Measurements from ENCODE around the gene ARL2BP. TPM values are rescaled to one million over a fixed set of nuclear protein-coding genes. Genes with fewer than 3 reads are reported as not detected.

The ARL2BP gene
- total and polyA plus RNA-seq, 2 donors from 2014 or later = 53.9 to 61.5 TPM

- Histone ChIP-seq H3K27ac (ENCODE audit: low read depth in 2 of 2, low read length in 2 of 2) (no peak overlapping the region), H3K9me3 (ENCODE audit: control insufficient read depth in 2 of 3, insufficient read depth in 1 of 3, low read length in 3 of 3) (no peaks in the 10 kb centered on the region), H3K36me3 (ENCODE audit: control insufficient read depth in 2 of 3, insufficient read depth in 3 of 3, low read length in 3 of 3) (peaks cover 7 to 52% (median 29%) of the 10 kb centered on the region in 3 donors), H3K4me3 (ENCODE audit: low read length in 3 of 3) (no peak overlapping the region), H3K27me3 (ENCODE audit: control insufficient read depth, insufficient read depth, low read length) (no peaks in the 10 kb centered on the region), H3K4me1 (ENCODE audit: control insufficient read depth in 2 of 3, insufficient read depth in 2 of 3, low read depth in 1 of 3, low read length in 3 of 3) (peaks cover 0 to 8% (median 6%) of the 10 kb centered on the region in 3 donors), H3K9ac (ENCODE audit: low read length in 3 of 3) (no peak overlapping the region)
- FAIRE-seq (no peak), DNase-seq (no peak)
- TF ChIP-seq CTCF (IDR thresholded peaks at IDR 0.05; ENCODE audit: borderline replicate concordance, extremely low read depth, insufficient read depth) = no peak
- intact Hi-C loops (cut with DNase I) = no loop called here
Observed at GRCh38 chr16:57236022-57236350, 9.1 kb upstream of the ARL2BP start.

- FAIRE-seq = no peak
- no peak for DNase-seq
- H3K9me3 ChIP-seq (ENCODE audit: control insufficient read depth in 2 of 3, insufficient read depth in 1 of 3, low read length in 3 of 3) = no peaks in the 10 kb centered on the region
- intact Hi-C loops (cut with DNase I) = no loop called here
- H3K4me3 ChIP-seq (ENCODE audit: low read length in 3 of 3) = no peak overlapping the region
- peak overlapping the region in 1 of 2 donors; percentile 55 for H3K27ac ChIP-seq (ENCODE audit: low read depth in 2 of 2, low read length in 2 of 2)
- no peak for TF ChIP-seq CTCF (IDR thresholded peaks at IDR 0.05; ENCODE audit: borderline replicate concordance, extremely low read depth, insufficient read depth)
- H3K9ac ChIP-seq (ENCODE audit: low read length in 3 of 3) = no peak overlapping the region
- no peaks in the 10 kb centered on the region for H3K27me3 ChIP-seq (ENCODE audit: control insufficient read depth, insufficient read depth, low read length)
- peaks cover 0 to 18% (median 9%) of the 10 kb centered on the region in 3 donors for H3K4me1 ChIP-seq (ENCODE audit: control insufficient read depth in 2 of 3, insufficient read depth in 2 of 3, low read depth in 1 of 3, low read length in 3 of 3)
- H3K36me3 ChIP-seq (ENCODE audit: control insufficient read depth in 2 of 3, insufficient read depth in 3 of 3, low read length in 3 of 3) = peaks cover 7 to 29% (median 16%) of the 10 kb centered on the region in 3 donors
Observed at GRCh38 chr16:57238682-57239081, 6.4 kb upstream of the ARL2BP start.

DNA sequence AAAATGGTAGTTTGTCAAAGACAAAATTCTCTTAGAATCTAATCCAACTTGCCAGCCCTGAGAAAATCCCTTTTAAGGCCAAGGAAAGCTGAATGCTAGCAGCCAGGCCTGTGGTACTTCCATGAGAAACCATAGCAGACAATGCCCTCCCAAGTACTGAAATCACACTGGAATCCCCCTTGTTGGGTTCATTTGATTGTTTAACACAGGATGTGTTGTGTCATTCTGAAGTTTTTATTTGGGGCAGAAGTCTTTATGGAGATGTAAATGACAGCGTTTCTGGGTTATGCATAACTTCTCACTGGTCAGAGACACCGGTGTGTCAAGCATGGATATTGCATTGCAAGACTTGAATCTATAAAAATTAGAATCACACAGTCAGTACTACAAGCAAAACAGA is 6.0 kb upstream of the ARL2BP start:
- Histone ChIP-seq H3K4me1 (ENCODE audit: control insufficient read depth in 2 of 3, insufficient read depth in 2 of 3, low read depth in 1 of 3, low read length in 3 of 3) (peaks cover 0 to 18% (median 9%) of the 10 kb centered on the region in 3 donors), H3K27ac (ENCODE audit: low read depth in 2 of 2, low read length in 2 of 2) (peak overlapping the region in 1 of 2 donors; percentile 55), H3K4me3 (ENCODE audit: low read length in 3 of 3) (no peak overlapping the region), H3K36me3 (ENCODE audit: control insufficient read depth in 2 of 3, insufficient read depth in 3 of 3, low read length in 3 of 3) (peaks cover 4 to 25% (median 13%) of the 10 kb centered on the region in 3 donors), H3K27me3 (ENCODE audit: control insufficient read depth, insufficient read depth, low read length) (no peaks in the 10 kb centered on the region), H3K9ac (ENCODE audit: low read length in 3 of 3) (no peak overlapping the region), H3K9me3 (ENCODE audit: control insufficient read depth in 2 of 3, insufficient read depth in 1 of 3, low read length in 3 of 3) (no peaks in the 10 kb centered on the region)
- intact Hi-C loops (cut with DNase I) = no loop called here
- no peak for FAIRE-seq
- no peak for TF ChIP-seq CTCF (IDR thresholded peaks at IDR 0.05; ENCODE audit: borderline replicate concordance, extremely low read depth, insufficient read depth)
- DNase-seq = no peak

DNA sequence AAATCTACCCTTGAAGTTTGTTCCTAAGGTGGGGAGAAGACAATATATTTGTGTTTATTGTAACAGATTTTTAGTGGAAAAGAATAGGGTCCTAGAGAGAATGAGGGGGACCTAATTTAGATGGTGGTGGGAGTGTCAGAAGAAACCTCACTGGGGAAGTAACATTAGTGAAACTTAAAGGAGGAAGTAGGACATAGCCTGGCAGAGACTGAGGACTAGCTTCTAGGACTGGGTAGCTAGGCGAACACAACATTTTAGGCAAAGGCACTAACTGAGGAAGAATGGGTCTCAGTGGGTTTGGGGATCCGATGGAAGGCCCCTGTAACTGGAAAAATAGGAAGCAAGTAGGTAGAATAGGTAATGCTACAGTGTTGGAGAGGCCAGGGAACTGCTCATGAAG is 4.2 kb upstream of the ARL2BP start:
- intact Hi-C loops (cut with DNase I) = no loop called here
- no peaks in the 10 kb centered on the region for H3K9me3 ChIP-seq (ENCODE audit: control insufficient read depth in 2 of 3, insufficient read depth in 1 of 3, low read length in 3 of 3)
- TF ChIP-seq CTCF (IDR thresholded peaks at IDR 0.05; ENCODE audit: borderline replicate concordance, extremely low read depth, insufficient read depth) = no peak
- peak overlapping the region; percentile 33 to 53 for H3K27ac ChIP-seq (ENCODE audit: low read depth in 2 of 2, low read length in 2 of 2)
- DNase-seq = no peak
- no peaks in the 10 kb centered on the region for H3K27me3 ChIP-seq (ENCODE audit: control insufficient read depth, insufficient read depth, low read length)
- FAIRE-seq = no peak
- peaks cover 1 to 12% (median 4%) of the 10 kb centered on the region in 3 donors for H3K36me3 ChIP-seq (ENCODE audit: control insufficient read depth in 2 of 3, insufficient read depth in 3 of 3, low read length in 3 of 3)
- H3K4me3 ChIP-seq (ENCODE audit: low read length in 3 of 3) = no peak overlapping the region
- H3K4me1 ChIP-seq (ENCODE audit: control insufficient read depth in 2 of 3, insufficient read depth in 2 of 3, low read depth in 1 of 3, low read length in 3 of 3) = peaks cover 0 to 19% (median 12%) of the 10 kb centered on the region in 3 donors
- no peak overlapping the region for H3K9ac ChIP-seq (ENCODE audit: low read length in 3 of 3)
